Transverse colon (tissue), 4 donors: ENCODE results near the gene ACTBL2. TPM values are rescaled to one million over a fixed set of nuclear protein-coding genes. Genes with fewer than 3 reads are reported as not detected.
A peak's percentile ranks its signal among the peaks of the same experiment; 100 is the strongest.

Experiments used
- DNase-seq: peaks from one replicate; pipeline ENCODE4 v3.0.0-alpha.2; 2019
- H3K27ac ChIP-seq, 4 donors: fragments of 200-600 bp; sonication (generic); 2 replicates each; pipeline ENCODE4 v1.5.1; 2016 to 2018; ENCODE audit warnings: inconsistent platforms in 4 of 4
- H3K27me3 ChIP-seq: fragments of 200-600 bp; sonication (generic); 2 replicates; pipeline ENCODE4 v1.5.1; 2017; ENCODE audit warnings: inconsistent platforms
- H3K36me3 ChIP-seq, 4 donors: fragments of 200-600 bp; sonication (generic); 2 replicates each; pipeline ENCODE4 v1.5.1; 2017 to 2019; ENCODE audit warnings: inconsistent platforms in 4 of 4
- H3K4me1 ChIP-seq, 4 donors: fragments of 200-600 bp; sonication (generic); 2 replicates each; pipeline ENCODE4 v1.5.1; 2017 to 2020; ENCODE audit warnings: inconsistent platforms in 4 of 4
- H3K4me3 ChIP-seq, 4 donors: fragments of 200-600 bp; sonication (generic); 1 replicate in 1 of 4; 2 replicates in 3 of 4; pipeline versions ENCODE4 v1.5.1 to v1.6.1; 2017 to 2019; ENCODE audit warnings: inconsistent platforms in 4 of 4
- H3K9me3 ChIP-seq, 2 donors: fragments of 200-600 bp; sonication (generic); 2 replicates each; pipeline ENCODE4 v1.5.1; 2017 to 2019; ENCODE audit warnings: inconsistent platforms in 2 of 2
- CTCF ChIP-seq, 5 experiments: fragments of 200-600 bp in 3 of 5; fragments of 450-650 bp in 2 of 5; sonication (generic) in 3 of 5; IDR thresholded peaks; 1 replicate in 2 of 5; 2 replicates in 3 of 5; pipeline ENCODE4 v1.5.1; 2016 to 2017; ENCODE audit warnings: antibody characterized with exemption in 5 of 5, inconsistent platforms in 3 of 5, mild to moderate bottlenecking in 2 of 5, moderate library complexity in 1 of 5
- EP300 ChIP-seq: sonication (generic); formaldehyde crosslinking; IDR thresholded peaks from one replicate; pipeline ENCODE4 v1.6.1; 2017; ENCODE audit warnings: antibody characterized with exemption, low read depth
- POLR2A ChIP-seq: fragments of 450-650 bp; IDR thresholded peaks from one replicate; pipeline ENCODE4 v1.6.1; 2016; ENCODE audit warnings: antibody characterized with exemption, mild to moderate bottlenecking, moderate library complexity
- POLR2AphosphoS5 ChIP-seq, 3 donors: sonication (generic); formaldehyde crosslinking; IDR thresholded peaks; one replicate each; pipeline ENCODE4 v1.6.1; 2016; ENCODE audit warnings: antibody characterized with exemption in 3 of 3
- WGBS, 2 donors: methylation state at CpG; one replicate each; pipeline ENCODE4 v1.1.5; 2018; ENCODE audit warnings: low coverage in 1 of 2; 5-methylcytosine and 5-hydroxymethylcytosine counted together
- in situ Hi-C, 4 donors: fragments of 200-750 bp; cut with MboI; loops; one replicate each; pipeline versions ENCODE4 v1.15.0 to v1.15.1; 2017; ENCODE audit warnings: low sequenced_read_pairs in 3 of 4, low pct_ligation_motif_present in 1 of 4, low pct_unique_long_range_greater_than_20kb in 1 of 4
- intact Hi-C: fragments of 100-400 bp; cut with DNase I; formaldehyde crosslinking; loops from one replicate; pipeline ENCODE4 v1.15.1; 2023; ENCODE audit warnings: low total_unique reads
- total RNA-seq, 4 donors: library from RNA; depleted of rRNA; stranded (reverse); fragments of >200 nt; gene quantifications; one replicate each; pipeline ENCODE4 v1.1.0, GENCODE V29; 2016

ACTBL2 gene
- total RNA-seq, 4 donors from 2014 or later, result not detected

GRCh38 chr5:57450991-57451876 is 31.4 kb downstream of the ACTBL2 start:
- TF ChIP-seq POLR2A (no peak), CTCF (IDR thresholded peaks at IDR 0.05) (no peak), EP300 (no peak), POLR2AphosphoS5 (IDR thresholded peaks at IDR 0.05) (no peak)
- peaks cover 2 to 34% (median 5%) of the 10 kb centered on the region in 4 donors for H3K4me1 ChIP-seq
- in situ Hi-C loops (no loop called here), intact Hi-C loops (no loop called here)
- H3K27ac ChIP-seq, result peak overlapping the region in 3 of 4 donors; percentile 47 to 61 (median 60)
- DNase-seq, result no peak
- H3K36me3 ChIP-seq, result no peaks in the 10 kb centered on the region
- H3K27me3 ChIP-seq, result no peaks in the 10 kb centered on the region
- H3K9me3 ChIP-seq, result no peaks in the 10 kb centered on the region
- WGBS, 2 donors, result 38 to 58% methylated on average over 2 to 4 of the region's 4 CpGs
- no peak overlapping the region for H3K4me3 ChIP-seq

- Histone ChIP-seq H3K36me3 (no peaks in the 10 kb centered on the region), H3K4me3 (no peak overlapping the region), H3K27me3 (no peaks in the 10 kb centered on the region), H3K27ac (peak overlapping the region in 1 of 4 donors; percentile 17), H3K4me1 (peaks cover 0 to 23% (median 3%) of the 10 kb centered on the region in 4 donors), H3K9me3 (no peaks in the 10 kb centered on the region)
- in situ Hi-C loops (no loop called here), intact Hi-C loops (no loop called here)
- 73 to 83% methylated on average over 1 of the region's 1 CpG for WGBS, 2 donors
- DNase-seq, result no peak
- no peak for TF ChIP-seq POLR2AphosphoS5 (IDR thresholded peaks at IDR 0.05)
- no peak for TF ChIP-seq CTCF (IDR thresholded peaks at IDR 0.05)
- TF ChIP-seq POLR2A, result no peak
- TF ChIP-seq EP300, result no peak
These were observed 33.9 kb downstream of the ACTBL2 start for GRCh38 chr5:57448751-57449150.

GRCh38 chr5:57448287-57448686 is 34.3 kb downstream of the ACTBL2 start:
- Histone ChIP-seq H3K27ac (peak overlapping the region in 1 of 4 donors; percentile 24), H3K36me3 (no peaks in the 10 kb centered on the region), H3K4me3 (no peak overlapping the region), H3K4me1 (peaks cover 0 to 22% (median 3%) of the 10 kb centered on the region in 4 donors), H3K27me3 (no peaks in the 10 kb centered on the region), H3K9me3 (no peaks in the 10 kb centered on the region)
- WGBS, 2 donors, result 59 to 77% methylated on average over 3 to 4 of the region's 4 CpGs
- DNase-seq, result no peak
- in situ Hi-C loops (no loop called here), intact Hi-C loops (no loop called here)
- no peak for TF ChIP-seq POLR2AphosphoS5 (IDR thresholded peaks at IDR 0.05)
- TF ChIP-seq EP300, result no peak
- no peak for TF ChIP-seq CTCF (IDR thresholded peaks at IDR 0.05)
- TF ChIP-seq POLR2A, result no peak

GRCh38 chr5:57447658-57448057 is 35.0 kb downstream of the ACTBL2 start:
- Histone ChIP-seq H3K4me1 (peaks cover 0 to 18% (median 3%) of the 10 kb centered on the region in 4 donors), H3K36me3 (no peaks in the 10 kb centered on the region), H3K9me3 (no peaks in the 10 kb centered on the region), H3K27me3 (no peaks in the 10 kb centered on the region), H3K4me3 (no peak overlapping the region), H3K27ac (no peak overlapping the region)
- intact Hi-C loops, result no loop called here
- in situ Hi-C loops, result no loop called here
- DNase-seq, result no peak
- no peak for TF ChIP-seq EP300
- no peak for TF ChIP-seq CTCF (IDR thresholded peaks at IDR 0.05)
- TF ChIP-seq POLR2AphosphoS5 (IDR thresholded peaks at IDR 0.05), result no peak
